ENCODE results near the gene SLFN14.
A peak's percentile ranks its signal among the peaks of the same experiment; 100 is the strongest.

Gene SLFN14

GRCh38 chr17:35546487-35546886 is 14.1 kb downstream of the SLFN14 start:
- no peak overlapping the region for H3K27ac ChIP-seq
- no peak for TF ChIP-seq CTCF (conservative IDR thresholded peaks at IDR 0.05)
- TF ChIP-seq ZFX (IDR thresholded peaks at IDR 0.05), result no peak

GRCh38 chr17:35545150-35545549 is 15.5 kb downstream of the SLFN14 start:
- H3K27ac ChIP-seq, result no peak overlapping the region
- no peak for TF ChIP-seq ZFX (IDR thresholded peaks at IDR 0.05)
- TF ChIP-seq CTCF (conservative IDR thresholded peaks at IDR 0.05), result no peak

GRCh38 chr17:35543856-35544255 is 16.8 kb downstream of the SLFN14 start:
- H3K27ac ChIP-seq, result no peak overlapping the region
- TF ChIP-seq ZFX (IDR thresholded peaks at IDR 0.05), result no peak
- no peak for TF ChIP-seq CTCF (conservative IDR thresholded peaks at IDR 0.05)

- TF ChIP-seq CTCF (conservative IDR thresholded peaks at IDR 0.05), result no peak
- TF ChIP-seq ZFX (IDR thresholded peaks at IDR 0.05), result no peak
- H3K27ac ChIP-seq, result no peak overlapping the region
Observed at GRCh38 chr17:35542990-35543389, 17.6 kb downstream of the SLFN14 start.

GRCh38 chr17:35541434-35541833 is 19.2 kb downstream of the SLFN14 start:
- H3K27ac ChIP-seq, result no peak overlapping the region
- TF ChIP-seq ZFX (IDR thresholded peaks at IDR 0.05), result no peak
- TF ChIP-seq CTCF (conservative IDR thresholded peaks at IDR 0.05), result no peak

- no peak for TF ChIP-seq CTCF (conservative IDR thresholded peaks at IDR 0.05)
- TF ChIP-seq ZFX (IDR thresholded peaks at IDR 0.05), result no peak
- no peak overlapping the region for H3K27ac ChIP-seq
Observed at GRCh38 chr17:35540589-35541404, 19.8 kb downstream of the SLFN14 start.

GRCh38 chr17:35539659-35540026 is 21.0 kb downstream of the SLFN14 start:
- H3K27ac ChIP-seq, result no peak overlapping the region
- TF ChIP-seq CTCF (conservative IDR thresholded peaks at IDR 0.05) (peak; percentile 63), ZFX (IDR thresholded peaks at IDR 0.05) (no peak)

All from C4-2B (cell line).